GM21723 (cell line): ENCODE measurements around the gene LIFR.
"Not testable (repeated sequence)": the region's sequence is repeated elsewhere in the genome, so short reads cannot be mapped to it uniquely, and the experiment has no call there.

Experiments used
- ATAC-seq: cut with Tn5 transposase; IDR thresholded peaks from one replicate; pipeline ENCODE4 v1.9.1; 2021; ENCODE audit warnings: mild to moderate bottlenecking, moderate library complexity; ENCODE audit not compliant: unreplicated experiment

LIFR gene

DNA sequence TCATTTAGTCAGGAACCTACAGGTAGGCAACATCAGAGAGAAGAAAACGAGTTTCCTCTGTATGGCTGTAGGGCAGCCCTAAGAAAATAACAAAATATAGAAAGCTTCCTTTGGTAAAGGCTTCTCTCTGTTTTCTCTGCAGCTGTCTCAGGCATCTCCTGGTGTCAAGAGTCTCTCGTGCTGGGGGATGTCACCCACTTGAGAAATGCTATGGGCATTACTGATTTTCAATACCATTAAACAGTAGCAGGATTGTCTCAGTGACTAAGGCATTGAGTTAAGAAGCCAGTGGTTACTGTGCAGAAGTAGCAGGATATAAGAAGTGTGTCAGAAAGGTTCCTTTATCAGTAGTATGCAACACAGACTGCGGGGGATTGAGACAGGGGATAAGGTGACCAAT is 32.4 kb downstream of the LIFR start:
- no peak for ATAC-seq

DNA sequence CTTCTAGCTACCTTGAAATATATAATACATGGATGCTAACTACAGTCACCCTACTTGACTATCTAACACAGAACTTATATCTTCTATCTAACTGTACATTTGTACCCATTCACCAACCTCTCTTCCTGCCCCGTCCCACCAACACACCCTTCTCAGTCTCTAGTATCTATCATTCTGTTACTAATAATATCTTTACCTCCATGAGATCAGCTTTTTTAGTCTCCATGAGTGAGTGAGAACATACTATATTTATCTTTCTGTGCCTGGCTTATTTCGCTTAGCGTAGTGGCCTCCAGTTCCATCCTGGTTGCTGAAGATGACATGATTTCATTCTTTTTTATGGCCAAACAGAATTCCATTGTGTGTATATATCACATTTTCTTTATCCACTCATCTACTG is 37.0 kb downstream of the LIFR start:
- no peak for ATAC-seq

DNA sequence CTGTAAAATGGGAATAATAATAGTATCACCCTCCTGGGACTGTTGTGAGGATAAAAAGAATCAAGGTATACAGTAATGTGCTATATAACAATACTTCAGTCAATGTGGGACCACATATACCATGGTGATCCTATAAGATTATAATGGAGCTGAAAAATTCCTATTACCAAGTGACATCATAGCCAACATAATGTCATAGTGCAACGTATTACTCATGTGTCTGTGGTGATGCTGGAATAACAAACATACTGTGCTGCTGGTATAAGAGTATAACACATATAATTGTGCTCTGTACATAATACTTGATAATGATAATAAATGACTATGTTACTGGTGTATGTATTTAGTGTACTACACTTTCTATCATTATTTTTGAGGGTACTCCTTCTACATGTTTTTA is 38.1 kb downstream of the LIFR start:
- ATAC-seq = no peak

DNA sequence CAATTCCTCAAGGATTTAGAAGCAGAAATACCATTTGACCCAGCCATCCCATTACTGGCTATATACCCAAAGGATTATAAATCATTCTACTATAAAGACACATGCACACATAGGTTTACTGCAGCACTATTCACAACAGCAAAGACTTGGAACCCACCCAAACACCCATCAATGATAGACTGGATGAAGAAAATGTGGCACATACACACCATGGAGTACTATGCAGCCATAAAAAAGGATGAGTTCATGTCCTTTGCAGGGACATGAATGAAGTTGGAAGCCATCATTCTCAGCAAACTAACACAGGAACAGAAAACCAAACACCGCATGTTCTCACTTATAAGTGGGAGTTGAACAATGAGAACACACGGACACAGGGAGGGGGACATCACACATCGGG is 39.8 kb downstream of the LIFR start:
- ATAC-seq = not testable (repeated sequence)

DNA sequence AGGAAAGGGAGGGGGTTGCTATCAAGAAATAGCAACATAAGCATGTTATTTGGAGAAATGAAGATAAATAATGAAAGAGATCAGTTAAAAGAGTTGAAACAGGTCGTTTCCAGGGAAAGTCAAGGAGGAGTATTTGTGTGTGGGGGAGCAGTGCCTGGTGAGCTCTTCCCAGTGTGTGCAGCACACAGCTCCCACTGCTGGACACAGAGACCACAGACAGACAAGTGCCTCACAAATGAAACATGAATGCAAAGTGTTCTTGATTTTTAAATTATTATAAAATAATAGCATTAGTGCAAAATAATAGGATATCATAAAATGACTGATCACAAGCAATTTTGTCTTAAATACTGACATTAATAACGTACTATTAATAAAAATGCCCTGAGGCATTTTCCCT is 40.8 kb downstream of the LIFR start:
- ATAC-seq = no peak

DNA sequence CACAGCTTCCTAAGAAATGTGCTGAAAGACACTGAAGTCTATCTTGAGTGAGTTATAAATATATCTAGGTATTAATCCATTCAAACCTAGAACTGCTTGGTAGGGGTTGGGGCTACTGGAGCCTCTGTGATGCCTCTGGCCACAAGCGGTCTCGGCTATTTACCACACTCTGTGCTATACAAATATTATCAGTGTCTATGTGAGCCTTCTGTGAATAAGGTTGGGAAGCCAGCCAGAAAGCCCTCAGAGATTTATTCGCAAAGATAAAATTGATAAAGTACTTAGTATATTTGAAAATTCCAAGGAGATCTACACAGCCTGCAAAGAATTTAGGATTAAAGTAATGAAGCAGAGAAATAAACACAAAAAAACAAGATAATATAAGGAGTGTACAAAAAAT is 41.4 kb downstream of the LIFR start:
- ATAC-seq = no peak

DNA sequence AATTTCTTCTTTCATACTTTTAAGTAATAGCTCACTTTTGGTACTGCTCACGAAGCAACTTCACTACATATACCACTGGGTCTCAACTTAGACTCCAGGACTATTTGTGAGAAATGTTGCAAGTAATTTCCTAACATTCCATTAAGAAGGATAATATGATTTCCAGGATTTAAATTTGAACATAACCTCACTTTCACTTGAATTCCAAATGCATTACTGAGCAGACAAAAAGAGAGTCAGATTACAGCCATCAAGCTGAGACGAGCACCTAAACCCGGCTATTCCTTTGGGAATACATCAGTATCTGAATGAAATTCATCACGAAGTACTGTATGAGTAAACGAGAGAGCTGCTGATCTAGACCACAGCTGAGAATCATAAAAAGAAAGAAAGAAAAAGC is 47.3 kb downstream of the LIFR start:
- ATAC-seq = no peak

DNA sequence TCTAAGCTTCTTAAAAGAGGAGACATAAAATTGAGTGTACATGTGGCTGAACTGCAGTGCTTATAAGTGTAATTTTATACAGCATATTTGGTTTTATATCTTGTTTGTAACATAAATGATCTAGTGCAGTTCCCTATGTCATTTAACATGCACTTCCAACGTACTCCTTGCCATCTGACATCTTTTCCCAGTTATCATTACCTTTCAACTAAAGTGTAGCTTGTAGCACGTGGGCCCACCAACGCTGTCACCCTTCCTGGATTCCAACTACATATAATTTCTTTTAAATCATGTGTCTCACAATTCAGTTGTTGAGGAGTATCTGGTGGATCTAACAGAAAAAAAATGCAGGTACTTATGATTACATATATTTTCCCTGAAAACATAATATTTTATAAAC is 50.1 kb downstream of the LIFR start:
- no peak for ATAC-seq

DNA sequence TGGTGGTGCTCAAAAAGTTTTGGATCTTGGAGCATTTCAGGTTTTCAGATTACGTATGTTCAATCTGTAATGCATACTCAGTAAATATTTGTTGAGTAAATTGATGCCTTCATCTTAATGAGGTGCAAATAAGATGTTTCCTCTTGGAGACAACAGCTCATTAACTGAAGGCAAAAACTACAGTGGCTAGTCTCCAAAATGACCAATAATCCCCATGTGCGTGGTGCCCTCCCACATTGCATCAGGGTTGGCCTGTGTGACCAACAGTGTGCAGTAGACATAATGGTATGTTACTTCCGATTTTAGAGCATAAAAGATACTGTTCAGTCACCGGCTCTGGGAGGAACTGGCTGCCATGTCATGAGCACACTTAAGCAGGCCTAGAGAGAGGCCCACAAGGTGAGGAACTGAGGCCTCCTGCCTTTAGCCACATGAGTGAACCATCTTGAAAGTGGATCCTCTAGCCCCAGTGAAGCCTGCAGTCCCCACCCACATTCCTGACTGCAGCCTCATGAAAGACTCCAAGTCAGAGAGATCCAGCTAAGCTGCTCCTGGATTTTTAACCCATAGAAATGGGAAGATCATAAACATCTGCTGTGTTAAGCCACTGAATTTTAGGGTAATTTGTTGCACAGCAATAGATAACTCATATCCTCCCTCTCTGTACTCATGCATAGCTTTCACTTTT is 55.7 kb downstream of the LIFR start:
- ATAC-seq = no peak

DNA sequence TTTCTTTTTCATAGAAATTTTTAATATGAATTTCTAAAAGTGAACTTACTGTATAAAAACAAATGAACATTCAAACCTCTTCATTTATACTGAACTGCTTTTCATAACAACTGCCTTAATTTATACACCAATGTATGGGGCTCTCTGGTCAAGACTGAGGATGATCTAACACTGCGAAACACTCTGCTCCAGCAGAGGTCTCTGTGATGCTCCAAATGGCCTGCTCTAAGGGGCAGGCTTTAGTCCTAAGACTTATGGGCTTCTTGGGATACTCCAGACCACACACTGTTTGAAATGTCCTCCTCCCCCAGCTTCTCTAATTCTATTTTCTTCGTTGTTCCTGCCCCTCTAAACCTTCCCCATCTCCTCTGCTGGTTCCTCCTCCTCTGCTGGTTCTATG is 58.5 kb downstream of the LIFR start:
- ATAC-seq = no peak

DNA sequence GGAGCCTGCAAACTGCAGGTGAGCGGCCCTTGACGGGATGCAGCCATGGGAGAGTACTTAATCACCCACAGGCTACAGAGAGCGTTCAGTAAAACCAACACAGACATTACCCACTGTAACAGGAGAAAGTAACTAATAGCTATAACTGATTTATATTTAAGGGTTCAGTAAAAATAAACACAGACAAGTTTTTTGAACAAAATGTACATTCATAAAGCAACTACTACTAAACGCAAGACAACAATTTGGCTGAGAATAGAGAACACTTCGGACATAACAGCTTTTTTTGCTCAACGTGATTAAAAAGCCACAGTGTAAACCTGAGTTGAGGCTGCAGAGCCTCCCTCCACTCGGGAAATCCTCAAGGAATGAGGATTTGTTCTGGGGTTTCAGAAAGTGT is 61.7 kb downstream of the LIFR start:
- no peak for ATAC-seq

DNA sequence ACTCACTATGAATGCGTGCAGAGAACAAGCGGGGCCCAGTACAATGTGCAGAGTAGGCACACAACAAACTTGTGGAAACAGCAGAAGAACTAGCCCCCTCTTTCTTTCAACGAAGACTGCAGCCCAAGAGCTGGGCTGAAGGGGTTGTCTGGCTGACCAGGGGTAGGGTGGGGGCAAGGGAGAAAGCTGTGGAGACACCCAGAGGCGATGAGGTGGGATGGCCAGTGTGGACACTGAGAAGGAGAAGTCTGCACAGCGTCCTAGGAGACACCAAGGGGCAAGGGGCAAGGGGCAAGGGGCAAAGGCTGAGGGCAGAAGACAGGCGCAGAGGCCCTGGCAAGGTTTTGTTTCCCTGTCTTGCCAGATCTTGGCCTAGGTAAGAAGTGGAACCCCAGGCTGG is 62.3 kb downstream of the LIFR start:
- ATAC-seq = no peak

DNA sequence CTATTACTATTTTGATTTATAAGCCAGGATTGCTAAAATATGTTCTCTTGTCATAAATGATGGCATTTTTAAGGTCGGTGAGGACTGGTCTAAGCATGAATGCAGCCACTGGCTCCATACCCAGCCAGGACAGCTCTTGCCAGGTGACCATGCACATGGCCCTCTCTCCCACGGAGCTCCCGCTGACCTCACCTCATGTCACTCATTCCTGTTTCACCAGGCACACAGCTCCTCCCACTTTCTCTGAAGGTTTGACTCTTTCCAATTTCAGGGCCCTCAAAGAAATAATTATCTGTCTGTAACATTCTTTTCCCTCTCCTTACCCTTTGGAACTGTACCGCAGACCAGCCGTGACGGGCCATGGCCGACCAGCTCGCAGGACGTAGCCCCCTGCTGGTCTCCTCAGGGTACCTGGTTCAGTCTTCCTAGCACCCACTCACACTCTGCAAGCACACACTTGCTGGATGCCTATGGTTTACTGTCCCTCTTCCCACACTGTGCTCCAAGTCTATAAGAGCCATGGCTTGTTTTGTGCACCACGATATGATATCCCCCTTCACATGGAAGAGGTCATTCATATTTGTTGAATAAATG is 72.5 kb downstream of the LIFR start:
- no peak for ATAC-seq

DNA sequence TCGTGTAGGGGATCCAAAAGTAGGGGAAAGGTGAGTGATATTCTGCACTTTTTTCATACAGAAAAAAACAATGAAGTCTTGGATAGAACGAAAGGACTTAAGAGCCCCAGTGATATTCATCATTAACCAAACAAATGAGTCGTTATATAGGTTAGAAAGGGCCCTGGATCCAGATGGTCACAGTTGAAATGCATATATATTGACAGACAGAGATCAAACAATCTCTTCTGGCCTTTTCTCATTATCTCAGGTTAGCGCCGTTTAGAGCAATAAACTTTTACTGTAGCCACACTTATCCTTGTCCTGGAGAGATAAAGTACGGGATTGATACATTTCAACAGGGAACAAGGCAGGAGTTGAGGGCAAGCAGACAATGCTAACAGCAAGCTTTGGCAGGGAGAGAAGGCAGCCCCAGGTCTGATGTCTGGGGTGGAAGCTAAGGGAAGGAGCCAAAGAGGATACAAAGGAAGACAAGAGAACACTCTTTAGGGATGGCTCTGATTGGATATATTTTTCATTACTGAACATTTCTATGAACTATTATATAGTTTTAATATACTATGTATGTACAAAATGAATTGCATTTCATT is 77.0 kb downstream of the LIFR start:
- no peak for ATAC-seq

DNA sequence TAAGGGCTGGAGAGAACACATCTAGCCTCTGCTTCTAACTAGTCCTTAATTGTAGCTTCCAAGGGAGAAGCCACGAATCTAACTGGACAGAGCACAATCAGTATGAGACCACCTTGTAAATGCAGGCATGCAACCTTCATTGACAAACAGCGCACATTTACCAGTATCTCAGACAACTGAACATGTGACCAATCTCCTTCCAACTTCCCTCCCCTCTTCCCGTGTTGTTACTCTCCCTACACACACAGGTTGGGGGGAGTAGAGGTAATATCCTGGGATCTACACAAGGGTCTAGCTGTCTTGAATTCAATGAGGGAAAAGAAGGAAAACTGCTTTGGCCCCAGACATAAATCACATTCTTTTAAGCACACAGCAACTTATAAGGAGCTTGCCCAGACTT is 77.6 kb downstream of the LIFR start:
- ATAC-seq = no peak

DNA sequence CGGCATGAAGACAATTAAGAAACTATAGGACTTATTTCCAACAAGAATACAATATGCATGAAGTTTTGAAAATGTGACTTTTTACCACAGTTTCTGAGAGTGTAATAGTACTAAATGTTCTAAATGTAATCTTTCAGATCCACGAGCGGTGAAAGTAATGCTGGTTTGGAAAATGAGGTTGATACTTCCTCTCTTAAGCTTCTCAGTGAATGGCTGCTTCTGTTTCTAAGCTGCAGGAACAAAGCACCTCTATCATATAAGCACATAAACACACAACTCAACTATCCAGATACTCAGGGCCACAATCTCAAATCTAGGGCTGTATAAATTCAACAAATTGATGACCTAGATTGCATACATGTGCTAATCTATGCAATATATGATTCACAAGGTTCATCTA is 78.3 kb downstream of the LIFR start:
- ATAC-seq = no peak

DNA sequence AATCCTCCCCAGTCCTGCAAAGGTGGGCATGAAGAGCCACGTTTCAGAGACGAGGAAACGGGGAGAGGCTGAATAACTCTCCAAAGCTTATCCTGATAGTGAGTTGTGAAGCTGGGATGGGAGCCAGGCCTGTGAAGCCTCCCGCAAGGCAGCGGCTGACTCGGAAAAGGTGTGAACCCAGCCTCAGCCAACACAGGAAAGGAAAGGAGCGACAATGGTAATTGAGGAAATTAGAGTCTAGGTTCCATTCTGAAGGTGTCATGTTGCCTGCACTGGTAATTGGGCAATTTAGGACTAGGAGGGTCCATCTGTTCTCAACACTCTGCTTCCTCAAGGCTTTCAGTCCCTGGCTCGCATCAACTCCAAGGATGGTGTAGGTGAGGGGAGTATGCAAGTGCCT is 83.4 kb downstream of the LIFR start:
- ATAC-seq = no peak

DNA sequence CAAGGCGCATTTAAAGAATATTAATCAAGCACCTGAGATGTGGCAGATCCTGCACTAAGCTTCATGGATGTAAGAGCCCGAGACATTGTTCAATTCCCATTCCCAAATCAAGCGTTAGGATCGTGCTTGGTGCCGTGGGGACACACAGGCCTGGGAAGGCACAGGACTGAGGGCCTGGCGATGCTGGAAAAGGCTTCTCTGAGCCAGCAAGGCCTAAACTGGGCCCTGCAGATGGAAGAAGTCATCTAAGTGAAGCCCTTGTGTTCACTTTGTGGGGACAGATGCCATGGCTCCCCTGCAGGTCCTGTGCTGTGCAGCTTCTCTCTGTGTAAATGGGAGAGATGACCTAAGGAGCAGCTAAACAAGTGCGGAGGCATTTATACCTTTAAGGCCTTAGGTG is 83.9 kb downstream of the LIFR start:
- no peak for ATAC-seq

DNA sequence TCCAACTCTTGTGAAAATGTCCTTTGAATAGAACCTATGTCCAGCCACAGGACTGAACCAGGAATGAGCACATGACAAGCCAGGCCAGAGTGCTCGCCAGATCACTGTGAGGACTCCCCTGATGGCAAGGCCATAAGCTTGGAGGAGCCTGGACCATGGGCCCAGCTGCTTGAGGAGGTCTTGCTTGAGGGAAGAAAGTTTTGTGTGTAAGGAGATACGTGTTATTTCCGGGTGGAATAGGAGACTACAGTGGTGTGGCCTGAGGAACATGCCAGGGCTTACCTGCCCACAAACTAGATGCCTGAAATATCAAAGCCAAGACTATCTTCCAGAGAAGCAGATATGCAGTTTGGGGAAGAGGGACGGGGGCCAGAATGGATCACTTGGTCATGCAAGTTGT is 84.7 kb downstream of the LIFR start:
- ATAC-seq = no peak

DNA sequence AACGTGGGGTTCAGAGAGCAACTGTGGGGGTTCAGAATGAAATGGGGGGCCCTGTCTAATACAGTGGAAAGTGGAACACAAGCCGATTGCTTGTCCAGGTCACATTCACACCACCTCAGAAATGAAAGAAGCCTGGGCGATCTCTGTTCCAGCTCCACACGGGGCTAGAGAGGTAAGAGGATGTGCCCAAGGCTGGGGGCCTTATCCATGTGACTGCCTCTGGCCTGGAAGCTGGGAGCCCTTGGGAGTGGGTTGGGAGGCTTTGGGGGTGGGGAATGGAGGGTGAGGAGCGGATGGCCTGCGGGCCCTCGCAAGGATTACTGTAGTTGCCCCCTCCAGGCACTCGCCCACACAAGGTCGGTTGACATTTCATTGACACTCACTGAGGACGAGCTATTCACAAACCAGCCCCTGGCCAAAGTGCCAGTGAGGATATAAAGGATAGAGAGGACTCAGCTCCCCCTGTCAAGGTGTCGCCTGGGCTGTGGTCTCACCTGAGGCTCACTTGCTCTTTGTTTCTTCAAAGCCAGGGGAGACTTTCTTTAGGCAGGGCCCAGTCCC is 86.7 kb downstream of the LIFR start:
- no peak for ATAC-seq

DNA sequence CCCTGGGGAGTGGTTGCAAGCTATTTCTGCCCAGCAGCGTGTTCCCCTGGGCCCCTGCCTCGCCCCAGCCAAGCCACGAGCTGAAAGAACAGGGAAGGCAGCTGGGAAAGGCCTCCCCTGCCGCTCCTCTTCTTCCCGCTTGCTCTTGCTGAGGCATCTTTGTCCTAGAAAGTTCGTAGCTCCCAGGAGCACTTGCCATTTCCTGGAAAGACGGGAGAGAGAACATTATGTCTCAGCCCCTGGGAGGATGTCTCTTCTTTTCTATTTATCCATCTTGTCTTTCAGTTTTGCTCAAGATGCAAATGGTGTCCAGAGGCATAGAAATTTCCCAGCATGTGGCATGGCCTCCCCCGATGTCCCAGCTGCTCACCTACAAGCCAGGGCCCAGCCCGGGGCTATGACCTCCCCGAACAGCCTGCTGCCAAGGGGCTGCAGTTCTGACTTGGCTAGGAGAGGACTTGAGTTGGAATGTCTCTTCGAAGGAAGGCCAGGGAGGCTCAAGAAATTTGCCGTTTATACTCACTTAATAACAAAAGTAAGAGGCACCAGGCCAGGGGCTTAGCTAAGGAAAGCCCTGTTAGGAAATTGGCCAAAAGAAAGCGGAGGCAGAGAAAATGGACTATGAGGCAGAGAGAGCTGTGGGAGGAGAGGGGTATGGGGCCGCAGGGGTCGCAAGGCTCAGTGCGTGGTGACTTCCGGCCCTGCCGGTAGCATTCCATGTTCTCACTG is 87.3 kb downstream of the LIFR start:
- no peak for ATAC-seq

DNA sequence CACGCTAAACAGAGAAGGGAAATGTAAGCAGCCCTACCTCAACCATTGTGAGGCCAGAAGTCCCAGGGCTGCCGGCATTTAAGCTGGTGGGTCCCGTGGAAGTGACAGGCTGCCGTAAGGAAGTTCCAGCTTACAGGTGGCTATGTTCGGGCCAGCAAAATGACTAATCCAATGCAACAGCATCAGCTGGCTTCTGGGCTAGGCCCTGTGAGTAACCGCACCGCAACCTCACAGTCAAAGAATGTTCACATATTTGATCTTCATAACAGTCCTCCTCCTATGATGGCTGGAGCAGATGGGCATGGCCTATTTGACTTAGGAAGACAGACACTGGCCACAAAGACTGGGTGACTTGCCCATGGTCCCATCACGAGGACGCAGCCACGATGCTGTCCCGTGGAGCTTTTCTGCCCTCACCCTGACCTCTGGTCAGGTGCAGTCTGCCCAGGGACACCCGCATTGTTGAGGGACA is 88.2 kb downstream of the LIFR start:
- ATAC-seq = no peak
